Skin of body (tissue), 2 donors: ENCODE results near the gene ZNF277. TPM values are rescaled to one million over a fixed set of nuclear protein-coding genes. Genes with fewer than 3 reads are reported as not detected.
"Not testable (repeated sequence)": the region's sequence is repeated elsewhere in the genome, so short reads cannot be mapped to it uniquely, and the experiment has no call there.

ENCODE experiments used
- DNase-seq: peaks from one replicate; lab custom pipeline; 2025; lab: John Stamatoyannopoulos, UW
- total RNA-seq: library from RNA; depleted of rRNA; stranded (reverse); fragments of >200 nt; gene quantifications from one replicate; pipeline ENCODE4 v1.2.3, GENCODE V29; 2014

ZNF277 gene
- total RNA-seq, 1 donor from 2014 or later, result 31.7 TPM

- DNase-seq, result no peak
These were observed 1.3 kb downstream of the ZNF277 start for GRCh38 chr7:112207765-112208164.

- no peak for DNase-seq
These were observed 4.9 kb downstream of the ZNF277 start for GRCh38 chr7:112211348-112211907.

- no peak for DNase-seq
These were observed 6.1 kb downstream of the ZNF277 start for GRCh38 chr7:112212571-112212970.

GRCh38 chr7:112213735-112214134 lies 7.2 kb downstream of the ZNF277 start:
- DNase-seq, result no peak

- no peak for DNase-seq
These were observed 7.8 kb downstream of the ZNF277 start for GRCh38 chr7:112214268-112214667.

- no peak for DNase-seq
These were observed 8.4 kb downstream of the ZNF277 start for GRCh38 chr7:112214883-112215282.

GRCh38 chr7:112215787-112216186 lies 9.3 kb downstream of the ZNF277 start:
- DNase-seq, result no peak

- DNase-seq, result no peak
These were observed 14.5 kb downstream of the ZNF277 start for GRCh38 chr7:112220877-112221434.

- no peak for DNase-seq
These were observed 16.8 kb downstream of the ZNF277 start for GRCh38 chr7:112223310-112223709.

- DNase-seq, result no peak
These were observed 17.7 kb downstream of the ZNF277 start for GRCh38 chr7:112224186-112224585.

- no peak for DNase-seq
These were observed 18.5 kb downstream of the ZNF277 start for GRCh38 chr7:112225006-112225405.

- no peak for DNase-seq
These were observed 20.3 kb downstream of the ZNF277 start for GRCh38 chr7:112226701-112227276.

GRCh38 chr7:112228632-112229031 lies 22.1 kb downstream of the ZNF277 start:
- no peak for DNase-seq

GRCh38 chr7:112232212-112232978 lies 25.9 kb downstream of the ZNF277 start:
- no peak for DNase-seq

- no peak for DNase-seq
These were observed 26.7 kb downstream of the ZNF277 start for GRCh38 chr7:112233048-112233697.

GRCh38 chr7:112234147-112234546 lies 27.7 kb downstream of the ZNF277 start:
- DNase-seq, result no peak

- no peak for DNase-seq
These were observed 30.1 kb downstream of the ZNF277 start for GRCh38 chr7:112236597-112236996.

GRCh38 chr7:112238330-112238729 lies 31.8 kb downstream of the ZNF277 start:
- DNase-seq, result no peak

GRCh38 chr7:112238852-112239610 lies 32.5 kb downstream of the ZNF277 start:
- no peak for DNase-seq

- DNase-seq, result no peak
These were observed 42.1 kb downstream of the ZNF277 start for GRCh38 chr7:112248598-112248997.

- not testable (repeated sequence) for DNase-seq
These were observed 43.5 kb downstream of the ZNF277 start for GRCh38 chr7:112249967-112250366.
